ENCODE data around the gene CIDEB. TPM values are rescaled to one million over a fixed set of nuclear protein-coding genes. Genes with fewer than 3 reads are reported as not detected.
A peak's percentile ranks its signal among the peaks of the same experiment; 100 is the strongest.

The CIDEB gene
- total RNA-seq, 2 donors from 2014 or later, result 19.1 to 34.0 TPM

DNA sequence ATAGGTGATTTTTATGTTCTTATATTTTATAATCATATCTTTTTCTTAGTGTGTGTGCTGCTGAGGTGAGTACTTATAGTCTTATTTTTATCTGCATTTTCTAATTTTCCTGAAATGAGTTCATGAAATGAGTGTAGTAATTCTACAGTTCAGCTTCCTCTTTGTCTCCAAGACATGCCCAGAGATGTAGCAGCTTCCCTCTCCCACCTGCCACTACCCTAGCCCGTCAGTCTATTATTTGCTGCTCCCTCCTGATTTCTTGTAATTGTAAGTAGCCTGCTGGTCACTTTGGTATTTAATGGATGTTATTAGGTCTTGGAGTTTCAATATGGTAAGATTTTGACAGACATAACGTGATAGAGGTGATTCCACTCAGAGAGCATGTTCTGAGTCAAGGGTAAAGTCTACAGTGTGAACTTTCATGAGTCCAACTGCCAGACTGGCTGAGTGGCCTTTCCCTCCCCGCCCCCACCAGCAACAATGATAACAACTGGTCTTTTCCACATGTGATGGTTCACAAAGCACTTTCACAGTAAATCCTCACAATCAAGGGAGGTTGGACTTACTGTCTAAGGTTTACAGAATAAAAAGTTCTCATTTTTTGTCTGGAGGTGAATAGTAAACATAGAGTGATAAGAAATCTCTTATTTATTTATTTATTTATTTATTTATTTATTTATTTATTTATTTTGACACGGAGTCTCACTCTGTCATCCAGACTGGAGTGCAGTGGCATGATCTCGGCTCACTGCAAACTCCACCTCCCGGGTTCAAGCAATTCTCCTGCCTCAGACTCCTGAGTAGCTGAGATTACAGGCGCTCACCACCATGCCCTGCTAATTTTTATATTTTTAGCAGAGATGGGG lies 36.3 kb upstream of the CIDEB start:
- ATAC-seq (no peak), DNase-seq (peak in 1 of 4 donors; percentile 33)
- intact Hi-C loops (cut with DNase I), result no loop called here
- no peaks in the 10 kb centered on the region for H3K9me3 ChIP-seq
- no peaks in the 10 kb centered on the region for H3K27me3 ChIP-seq
- H3K4me1 ChIP-seq, result peaks cover 13% of the 10 kb centered on the region
- no peaks in the 10 kb centered on the region for H3K36me3 ChIP-seq (replicated peaks in 1 of 2; ENCODE audit: insufficient read depth in 1 of 2, low read depth in 2 of 2)
- WGBS, 2 donors, result 54 to 59% methylated on average over 7 of the region's 7 CpGs
- TF ChIP-seq, protein P1, sequence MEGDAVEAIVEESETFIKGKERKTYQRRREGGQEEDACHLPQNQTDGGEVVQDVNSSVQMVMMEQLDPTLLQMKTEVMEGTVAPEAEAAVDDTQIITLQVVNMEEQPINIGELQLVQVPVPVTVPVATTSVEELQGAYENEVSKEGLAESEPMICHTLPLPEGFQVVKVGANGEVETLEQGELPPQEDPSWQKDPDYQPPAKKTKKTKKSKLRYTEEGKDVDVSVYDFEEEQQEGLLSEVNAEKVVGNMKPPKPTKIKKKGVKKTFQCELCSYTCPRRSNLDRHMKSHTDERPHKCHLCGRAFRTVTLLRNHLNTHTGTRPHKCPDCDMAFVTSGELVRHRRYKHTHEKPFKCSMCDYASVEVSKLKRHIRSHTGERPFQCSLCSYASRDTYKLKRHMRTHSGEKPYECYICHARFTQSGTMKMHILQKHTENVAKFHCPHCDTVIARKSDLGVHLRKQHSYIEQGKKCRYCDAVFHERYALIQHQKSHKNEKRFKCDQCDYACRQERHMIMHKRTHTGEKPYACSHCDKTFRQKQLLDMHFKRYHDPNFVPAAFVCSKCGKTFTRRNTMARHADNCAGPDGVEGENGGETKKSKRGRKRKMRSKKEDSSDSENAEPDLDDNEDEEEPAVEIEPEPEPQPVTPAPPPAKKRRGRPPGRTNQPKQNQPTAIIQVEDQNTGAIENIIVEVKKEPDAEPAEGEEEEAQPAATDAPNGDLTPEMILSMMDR (IDR thresholded peaks at IDR 0.05), result no peak
- no peak for TF ChIP-seq POLR2A (IDR thresholded peaks at IDR 0.05)
- no peak overlapping the region for H3K4me3 ChIP-seq
- no peak overlapping the region for H3K27ac ChIP-seq

GRCh38 chr14:24342889-24343288 lies 35.1 kb upstream of the CIDEB start:
- Histone ChIP-seq H3K4me1 (peaks cover 22% of the 10 kb centered on the region), H3K27ac (no peak overlapping the region), H3K27me3 (no peaks in the 10 kb centered on the region), H3K4me3 (no peak overlapping the region), H3K9me3 (no peaks in the 10 kb centered on the region), H3K36me3 (replicated peaks in 1 of 2; ENCODE audit: insufficient read depth in 1 of 2, low read depth in 2 of 2) (no peaks in the 10 kb centered on the region)
- ATAC-seq (no peak), DNase-seq (no peak)
- 92 to 96% methylated on average over 4 of the region's 4 CpGs for WGBS, 2 donors
- TF ChIP-seq POLR2A (IDR thresholded peaks at IDR 0.05), result no peak
- TF ChIP-seq, protein P1 (IDR thresholded peaks at IDR 0.05), result no peak
- intact Hi-C loops (cut with DNase I), result no loop called here

GRCh38 chr14:24340606-24341005 lies 32.8 kb upstream of the CIDEB start:
- ATAC-seq (no peak), DNase-seq (no peak)
- 100% methylated on average over 1 of the region's 1 CpG for WGBS, 2 donors
- intact Hi-C loops (cut with DNase I), result no loop called here
- Histone ChIP-seq H3K27me3 (no peaks in the 10 kb centered on the region), H3K4me3 (no peak overlapping the region), H3K9me3 (no peaks in the 10 kb centered on the region), H3K36me3 (replicated peaks in 1 of 2; ENCODE audit: insufficient read depth in 1 of 2, low read depth in 2 of 2) (no peaks in the 10 kb centered on the region), H3K4me1 (peaks cover 22% of the 10 kb centered on the region), H3K27ac (no peak overlapping the region)
- no peak for TF ChIP-seq POLR2A (IDR thresholded peaks at IDR 0.05)
- TF ChIP-seq, protein P1 (IDR thresholded peaks at IDR 0.05), result no peak

GRCh38 chr14:24339284-24340151 lies 31.7 kb upstream of the CIDEB start, which contains the start of gene RIPK3:
Gene RIPK3, minus strand, starts transcription at chr14:24339991. Its CDS starts 165 bp downstream, at chr14:24339826.
- Histone ChIP-seq H3K9me3 (no peaks in the 10 kb centered on the region), H3K36me3 (replicated peaks in 1 of 2; ENCODE audit: insufficient read depth in 1 of 2, low read depth in 2 of 2) (no peaks in the 10 kb centered on the region), H3K4me1 (peaks cover 29% of the 10 kb centered on the region), H3K4me3 (peak within 1 kb of the TSS; percentile 8 to 28), H3K27me3 (peaks cover 0 to 4% of the 10 kb centered on the region in 2 donors), H3K27ac (peak within 1 kb of the TSS in 2 of 4 donors; percentile 57 to 59)
- DNase-seq, result peak; percentile 63 to 79 (median 74)
- intact Hi-C loops (cut with DNase I), result loop anchor here (10.0 kb wide), 1 partner anchor 95 kb away; no protein-coding TSS in a partner anchor
- ATAC-seq, result peak; percentile 81
- WGBS, 2 donors, result 6 to 9% methylated on average over 24 to 51 of the region's 51 CpGs
- TF ChIP-seq, protein P1 (IDR thresholded peaks at IDR 0.05), result no peak
- TF ChIP-seq POLR2A (IDR thresholded peaks at IDR 0.05), result peak in 2 of 3 donors; percentile 51 to 55

Data from body of pancreas (tissue), 4 donors.